Left ventricle myocardium inferior (tissue), 1 donor: ENCODE data around the gene RENBP. TPM values are rescaled to one million over a fixed set of nuclear protein-coding genes. Genes with fewer than 3 reads are reported as not detected.

ENCODE experiments used
- DNase-seq: peaks from one replicate; pipeline ENCODE4 v3.0.0-alpha.2; 2020
- H3K27ac ChIP-seq: fragments of 200-600 bp; replicated peaks from 2 replicates; pipeline ENCODE4 v1.8.0; 2021
- H3K27me3 ChIP-seq: fragments of 200-600 bp; 2 replicates; pipeline ENCODE4 v1.8.0; 2021; ENCODE audit warnings: low read depth
- H3K36me3 ChIP-seq: fragments of 200-600 bp; 2 replicates; pipeline ENCODE4 v1.8.0; 2021
- H3K4me1 ChIP-seq: fragments of 200-600 bp; 2 replicates; pipeline ENCODE4 v1.8.0; 2021
- H3K4me3 ChIP-seq: fragments of 200-600 bp; 2 replicates; pipeline ENCODE4 v1.8.0; 2021; ENCODE audit warnings: mild to moderate bottlenecking, moderate library complexity
- H3K9me3 ChIP-seq: fragments of 200-600 bp; replicated peaks from 2 replicates; pipeline ENCODE4 v1.8.0; 2021
- intact Hi-C: fragments of 100-400 bp; cut with micrococcal nuclease; formaldehyde crosslinking; loops from one replicate; pipeline ENCODE4 v1.11.0; 2022
- total RNA-seq: library from RNA; stranded (reverse); fragmentation: NEBNext Ultra II Directional; extraction: Animal tissue kit (Norgen Biotek cat#: 25700); gene quantifications from one replicate; pipeline ENCODE4 v1.2.1, GENCODE V29; 2021
- TF ChIP-seq, protein P1 (sequence below): fragments of 200-600 bp; IDR thresholded peaks from 2 replicates; pipeline ENCODE4 v1.8.0; 2021; ENCODE audit warnings: antibody characterized with exemption, mild to moderate bottlenecking, borderline replicate concordance
- donor health status: DM: no; HTN: yes; CAD: no; lungs with severe emphysema.

RENBP gene
- total RNA-seq, 1 donor from 2014 or later: 7.5 TPM

DNA sequence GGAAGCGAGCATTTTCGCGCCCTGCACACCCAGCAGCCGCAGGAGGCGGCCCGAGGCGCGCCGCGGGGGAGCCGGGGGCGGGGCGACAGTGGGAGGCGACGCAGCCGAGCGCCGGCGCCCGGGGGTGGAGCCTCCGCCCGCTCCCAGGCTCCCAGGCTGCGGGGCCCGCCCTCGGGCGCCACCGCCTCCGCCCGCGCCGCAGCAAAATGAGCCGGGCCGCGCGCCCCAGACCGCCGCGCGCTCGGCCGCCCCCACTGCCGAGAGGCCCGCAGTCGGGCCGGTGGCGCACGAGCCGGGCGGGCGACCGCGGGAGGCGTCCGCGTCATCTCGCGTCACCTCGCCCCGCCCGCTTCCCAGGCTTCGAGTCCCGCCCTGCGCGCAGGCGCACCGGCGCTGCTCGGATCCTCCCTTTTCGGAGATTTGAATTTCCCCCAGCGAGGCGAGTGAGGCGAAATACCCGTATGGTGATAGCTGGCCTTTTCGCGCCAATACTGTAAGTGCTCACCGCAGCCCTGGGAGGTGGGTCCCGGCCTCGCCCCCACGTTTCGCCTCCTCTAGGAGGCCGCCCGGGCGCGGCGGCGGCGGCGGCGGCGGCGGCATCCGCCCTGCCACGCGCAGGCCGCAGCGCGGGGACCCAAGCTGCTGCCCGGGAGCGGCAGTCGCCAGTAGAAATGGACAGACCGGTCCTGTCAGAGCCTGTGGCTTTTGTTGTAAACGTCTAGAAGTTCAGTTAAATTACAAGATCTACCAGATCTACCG is 28.1 kb upstream of the RENBP start, which contains the start of gene TMEM187:
TSS of gene TMEM187 (plus strand) at position 387 of the 759 bp plus-strand sequence. CDS start 9,309 bp downstream, outside the sequence.
- Histone ChIP-seq H3K4me3 (peak within 1 kb of the TSS; percentile 83), H3K27ac (peak within 1 kb of the TSS; percentile 99), H3K36me3 (no peaks in the 10 kb centered on the region), H3K9me3 (no peaks in the 10 kb centered on the region), H3K27me3 (no peaks in the 10 kb centered on the region), H3K4me1 (peaks cover 42% of the 10 kb centered on the region)
- peak; percentile 85 for DNase-seq
- intact Hi-C loops: no loop called here
- TF ChIP-seq, protein P1, sequence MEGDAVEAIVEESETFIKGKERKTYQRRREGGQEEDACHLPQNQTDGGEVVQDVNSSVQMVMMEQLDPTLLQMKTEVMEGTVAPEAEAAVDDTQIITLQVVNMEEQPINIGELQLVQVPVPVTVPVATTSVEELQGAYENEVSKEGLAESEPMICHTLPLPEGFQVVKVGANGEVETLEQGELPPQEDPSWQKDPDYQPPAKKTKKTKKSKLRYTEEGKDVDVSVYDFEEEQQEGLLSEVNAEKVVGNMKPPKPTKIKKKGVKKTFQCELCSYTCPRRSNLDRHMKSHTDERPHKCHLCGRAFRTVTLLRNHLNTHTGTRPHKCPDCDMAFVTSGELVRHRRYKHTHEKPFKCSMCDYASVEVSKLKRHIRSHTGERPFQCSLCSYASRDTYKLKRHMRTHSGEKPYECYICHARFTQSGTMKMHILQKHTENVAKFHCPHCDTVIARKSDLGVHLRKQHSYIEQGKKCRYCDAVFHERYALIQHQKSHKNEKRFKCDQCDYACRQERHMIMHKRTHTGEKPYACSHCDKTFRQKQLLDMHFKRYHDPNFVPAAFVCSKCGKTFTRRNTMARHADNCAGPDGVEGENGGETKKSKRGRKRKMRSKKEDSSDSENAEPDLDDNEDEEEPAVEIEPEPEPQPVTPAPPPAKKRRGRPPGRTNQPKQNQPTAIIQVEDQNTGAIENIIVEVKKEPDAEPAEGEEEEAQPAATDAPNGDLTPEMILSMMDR: no peak

DNA sequence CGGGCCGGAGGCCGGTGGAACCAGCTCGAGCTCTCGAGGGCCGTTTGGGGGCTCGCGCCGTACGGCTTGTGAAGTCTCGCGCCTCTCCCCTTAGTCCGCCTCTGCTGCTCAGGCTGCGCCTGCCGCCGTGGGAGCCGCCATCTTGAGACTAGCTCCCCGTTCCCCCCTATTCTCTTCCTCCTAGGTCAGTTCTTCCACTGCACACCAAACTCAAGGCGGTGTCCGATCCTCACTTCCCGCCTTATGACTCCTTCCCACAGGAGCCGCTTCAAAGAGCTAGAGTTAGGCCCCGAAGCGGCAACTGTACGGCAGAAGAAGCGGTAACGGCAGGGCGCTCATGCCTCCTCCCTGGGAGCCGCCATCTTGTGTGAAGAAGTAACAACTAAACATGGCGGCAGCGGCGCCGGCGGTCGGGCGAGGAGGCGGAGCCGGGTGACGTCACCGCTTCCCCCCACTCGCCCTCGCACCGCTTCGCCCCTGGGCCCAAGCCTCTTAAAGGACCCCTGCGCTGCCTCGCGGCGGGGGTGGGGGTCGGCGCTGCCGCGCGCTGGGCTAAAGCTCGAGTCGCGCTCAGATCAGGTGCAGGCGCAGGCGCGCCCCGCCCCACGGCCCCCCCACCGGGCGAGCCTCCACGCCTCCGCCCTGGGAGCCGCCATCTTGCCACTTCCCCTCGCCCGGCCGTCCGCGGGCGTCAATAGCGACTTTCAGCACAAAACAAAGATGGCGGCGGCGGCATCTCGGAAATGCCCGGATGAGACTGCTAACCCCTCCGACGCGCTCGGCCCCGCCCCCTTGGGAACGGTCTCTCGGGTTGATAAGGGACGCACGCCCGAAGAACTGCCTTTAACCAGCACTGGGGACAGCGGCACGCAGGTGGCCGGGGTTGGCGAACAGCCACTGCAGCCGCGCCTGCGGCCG is 27.3 kb upstream of the RENBP start, which contains the start of gene HCFC1:
TSS of gene HCFC1 (minus strand) at position 369 of the 918 bp plus-strand sequence. CDS start 978 bp downstream, outside the sequence.
- H3K27ac ChIP-seq: peak within 1 kb of the TSS; percentile 99
- DNase-seq: peak; percentile 91
- H3K27me3 ChIP-seq: no peaks in the 10 kb centered on the region
- no peaks in the 10 kb centered on the region for H3K9me3 ChIP-seq
- intact Hi-C loops: no loop called here
- H3K4me1 ChIP-seq: peaks cover 50% of the 10 kb centered on the region
- TF ChIP-seq, protein P1: no peak
- peak within 1 kb of the TSS; percentile 83 for H3K4me3 ChIP-seq
- no peaks in the 10 kb centered on the region for H3K36me3 ChIP-seq

DNA sequence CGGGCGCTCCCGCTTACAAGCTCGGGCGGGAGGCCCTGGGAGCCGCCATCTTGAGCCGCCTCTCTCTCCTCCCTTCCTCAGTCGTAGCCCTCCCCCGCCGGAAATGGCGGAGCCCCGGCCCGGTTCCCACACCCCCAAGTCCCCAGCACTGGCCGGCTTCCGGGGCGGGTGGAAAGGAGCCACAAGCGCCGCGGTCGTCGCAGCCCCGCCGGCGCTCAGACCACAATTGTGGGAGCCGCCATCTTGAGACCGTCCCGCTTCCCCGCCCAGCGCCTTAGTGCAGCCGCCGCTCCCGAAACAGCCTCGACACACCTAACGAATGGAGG is 26.6 kb upstream of the RENBP start:
- TF ChIP-seq, protein P1: no peak
- Histone ChIP-seq H3K4me3 (peak overlapping the region; percentile 83), H3K36me3 (no peaks in the 10 kb centered on the region), H3K27ac (peak overlapping the region; percentile 99), H3K9me3 (no peaks in the 10 kb centered on the region), H3K27me3 (no peaks in the 10 kb centered on the region), H3K4me1 (peaks cover 56% of the 10 kb centered on the region)
- intact Hi-C loops: no loop called here
- DNase-seq: peak; percentile 88

DNA sequence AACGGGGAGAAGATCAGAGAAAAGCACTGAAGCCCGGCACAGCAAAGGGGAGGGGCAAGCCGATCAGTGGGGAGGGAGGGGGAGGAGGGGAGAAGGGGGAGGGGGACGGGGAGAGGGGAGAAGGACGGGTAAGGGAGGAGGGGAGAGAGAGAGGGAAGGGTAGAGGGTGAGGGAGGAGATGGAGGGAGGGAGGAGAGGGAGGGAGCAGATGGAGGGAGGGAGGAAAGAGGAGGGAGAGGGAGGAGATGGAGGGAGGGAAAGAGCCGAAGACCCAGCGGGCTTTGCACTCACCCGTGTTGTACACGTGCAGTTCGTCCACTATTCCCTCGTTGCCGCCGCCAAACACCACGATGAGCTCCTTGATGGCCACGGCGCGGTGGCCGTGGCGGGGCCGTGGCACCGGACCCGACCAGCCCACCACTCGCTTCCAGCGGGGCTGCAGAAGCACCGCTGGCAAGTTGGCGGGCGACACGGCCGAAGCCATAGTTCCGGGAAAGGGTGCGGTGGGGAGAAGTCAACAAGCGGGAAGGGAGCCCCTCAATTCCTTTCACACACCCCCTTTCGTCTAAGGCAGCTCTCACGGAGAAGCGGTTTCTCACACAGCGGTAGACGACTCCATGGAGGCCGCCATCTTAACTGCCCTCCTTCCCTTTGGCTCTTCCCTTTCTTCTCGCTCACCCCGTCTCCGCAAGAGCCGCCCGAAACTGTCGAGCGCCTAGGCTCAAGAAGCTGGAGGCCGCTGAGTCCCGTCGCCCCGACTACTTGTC is 26.1 kb upstream of the RENBP start:
- intact Hi-C loops: no loop called here
- no peaks in the 10 kb centered on the region for H3K9me3 ChIP-seq
- H3K27me3 ChIP-seq: no peaks in the 10 kb centered on the region
- H3K36me3 ChIP-seq: no peaks in the 10 kb centered on the region
- H3K27ac ChIP-seq: peak overlapping the region; percentile 99
- peak overlapping the region; percentile 83 for H3K4me3 ChIP-seq
- DNase-seq: no peak
- TF ChIP-seq, protein P1: no peak
- peaks cover 62% of the 10 kb centered on the region for H3K4me1 ChIP-seq

DNA sequence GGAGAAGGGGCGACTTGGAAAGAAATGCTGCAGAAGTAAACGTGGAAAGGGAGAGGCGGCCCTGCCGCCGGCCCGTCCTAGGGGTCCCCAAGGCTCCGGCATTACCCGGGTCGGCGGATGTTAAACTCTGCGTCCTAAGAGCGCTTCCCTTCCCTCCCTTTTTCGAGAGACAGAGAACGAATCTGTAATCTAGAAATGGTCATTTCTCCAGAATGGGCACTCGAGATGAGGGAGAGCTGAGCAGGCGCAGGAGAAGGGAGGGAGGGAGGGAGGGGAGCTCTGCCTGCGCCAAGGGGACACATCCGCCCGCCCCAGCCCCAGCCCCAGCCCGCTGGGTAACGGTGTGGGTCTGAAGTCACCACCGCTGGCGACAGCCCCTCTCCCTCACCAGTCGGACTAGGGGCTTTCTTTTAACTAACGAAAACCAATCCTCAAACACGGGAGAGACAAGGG is 25.5 kb upstream of the RENBP start:
- Histone ChIP-seq H3K4me1 (peaks cover 67% of the 10 kb centered on the region), H3K4me3 (peak overlapping the region; percentile 83), H3K9me3 (no peaks in the 10 kb centered on the region), H3K27ac (peak overlapping the region; percentile 76), H3K27me3 (no peaks in the 10 kb centered on the region), H3K36me3 (no peaks in the 10 kb centered on the region)
- intact Hi-C loops: no loop called here
- no peak for DNase-seq
- TF ChIP-seq, protein P1: no peak
